ENCODE results near the gene SLC4A3.

- TF ChIP-seq POLR2A (IDR thresholded peaks at IDR 0.05): no peak
- no peak for TF ChIP-seq CTCF (IDR thresholded peaks at IDR 0.05)
Observed at GRCh38 chr2:219664944-219665343, 37.5 kb downstream of the SLC4A3 start.

Data from right lobe of liver (tissue), 4 donors.